H1 (cell line): ENCODE measurements around the gene PSMB9. TPM values are rescaled to one million over a fixed set of nuclear protein-coding genes. Genes with fewer than 3 reads are reported as not detected.
"Not testable (repeated sequence)": the region's sequence is repeated elsewhere in the genome, so short reads cannot be mapped to it uniquely, and the experiment has no call there.

ENCODE experiments used
- CTCF ChIA-PET: fragments of 300-600 bp; sonication (Branson Sonifier 250); formaldehyde crosslinking; loops from one replicate; lab custom pipeline; 2021; ENCODE audit not compliant: partially characterized antibody; lab: Charles Lee
- POLR2A ChIA-PET: fragments of 300-600 bp; sonication (Branson Sonifier 250); formaldehyde crosslinking; loops from one replicate; lab custom pipeline; 2021; ENCODE audit warnings: inconsistent platforms; ENCODE audit not compliant: partially characterized antibody; lab: Charles Lee
- DNase-seq, 2 experiments: peaks; one replicate each; pipeline versions ENCODE4 v3.0.0 to v3.0.0-alpha.2; 2010 to 2022; ENCODE audit warnings: low spot score in 2 of 2, low read depth in 1 of 2, mixed read lengths in 1 of 2
- FAIRE-seq: peaks from 2 replicates; lab custom pipeline; 2011; peaks lifted over from hg19 to GRCh38; lab: Jason Lieb, UNC
- H2AFZ ChIP-seq: 2 replicates; pipeline ENCODE4 v1.8.1; 2012; ENCODE audit warnings: low read length, inconsistent platforms
- H2AK5ac ChIP-seq: 2 replicates; pipeline ENCODE4 v1.6.1; 2013; ENCODE audit warnings: low read depth, low read length
- H2BK120ac ChIP-seq: replicated peaks from 2 replicates; pipeline ENCODE3; 2013; ENCODE audit warnings: low read depth, low read length, inconsistent platforms
- H2BK12ac ChIP-seq: 2 replicates; pipeline ENCODE4 v1.6.1; 2013; ENCODE audit warnings: low read depth, low read length
- H2BK15ac ChIP-seq: 2 replicates; pipeline ENCODE4 v1.6.1; 2013; ENCODE audit warnings: low read length
- H2BK20ac ChIP-seq: 2 replicates; pipeline ENCODE4 v1.6.1; 2013; ENCODE audit warnings: low read length
- H2BK5ac ChIP-seq: 2 replicates; pipeline ENCODE4 v1.6.1; 2013; ENCODE audit warnings: low read depth, low read length
- H3K14ac ChIP-seq: 2 replicates; pipeline ENCODE4 v1.6.1; 2013; ENCODE audit warnings: inconsistent platforms; ENCODE audit not compliant: insufficient read length
- H3K18ac ChIP-seq: 2 replicates; pipeline ENCODE4 v1.6.1; 2013; ENCODE audit warnings: low read length; ENCODE audit errors: extremely low read depth
- H3K23ac ChIP-seq: 2 replicates; pipeline ENCODE4 v1.6.1; 2013; ENCODE audit warnings: inconsistent platforms; ENCODE audit not compliant: insufficient read length
- H3K23me2 ChIP-seq: 2 replicates; pipeline ENCODE4 v1.6.1; 2013; ENCODE audit warnings: low read depth, low read length
- H3K27ac ChIP-seq: 2 replicates; pipeline ENCODE4 v1.6.1; 2011; ENCODE audit warnings: low read depth, low read length, inconsistent platforms
- H3K27me3 ChIP-seq, 4 experiments: replicated peaks in 1 of 4; 1 replicate in 1 of 4; 2 replicates in 3 of 4; pipeline versions ENCODE4 v1.6.1 to v1.8.1; 2011 to 2013; ENCODE audit warnings: low read length in 3 of 4, mild to moderate bottlenecking in 3 of 4, inconsistent platforms in 2 of 4, mixed read lengths in 2 of 4, moderate library complexity in 1 of 4; ENCODE audit not compliant: control insufficient read depth in 3 of 4, insufficient read depth in 3 of 4; ENCODE audit errors: extremely low read depth in 1 of 4
- H3K36me3 ChIP-seq, 4 experiments: 2 replicates each; pipeline versions ENCODE4 v1.6.1 to v1.8.1; 2011 to 2013; ENCODE audit warnings: mild to moderate bottlenecking in 4 of 4, low read length in 3 of 4, moderate library complexity in 2 of 4, control low read depth in 1 of 4, inconsistent platforms in 1 of 4; ENCODE audit not compliant: insufficient read depth in 4 of 4, control insufficient read depth in 2 of 4
- H3K4ac ChIP-seq: replicated peaks from 2 replicates; pipeline ENCODE3; 2013; ENCODE audit warnings: low read length, low read depth, mixed read lengths, inconsistent platforms; ENCODE audit not compliant: insufficient read length
- H3K4me1 ChIP-seq, 4 experiments: replicated peaks in 1 of 4; 1 replicate in 1 of 4; 2 replicates in 3 of 4; pipeline versions ENCODE4 v1.6.1 to v1.8.1; 2011 to 2013; ENCODE audit warnings: low read length in 3 of 4, inconsistent platforms in 2 of 4, mixed read lengths in 1 of 4; ENCODE audit not compliant: insufficient read depth in 4 of 4, control insufficient read depth in 3 of 4
- H3K4me2 ChIP-seq, 2 experiments: 2 replicates each; pipeline versions ENCODE4 v1.6.1 to v1.8.1; 2011 to 2013; ENCODE audit warnings: low read depth in 2 of 2, low read length in 2 of 2, control low read depth in 1 of 2, inconsistent platforms in 1 of 2, mild to moderate bottlenecking in 1 of 2; ENCODE audit not compliant: insufficient read depth in 1 of 2
- H3K4me3 ChIP-seq, 4 experiments: fragments of 200-600, 300-600 bp in 1 of 4; sonication (generic), shearing (Covaris generic), sonication (Bioruptor Twin) in 1 of 4; 2 replicates each; pipeline versions ENCODE4 v1.5.1 to v1.8.1; 2011 to 2016; ENCODE audit warnings: low read length in 4 of 4, low read depth in 3 of 4, control low read depth in 2 of 4, inconsistent platforms in 2 of 4, mild to moderate bottlenecking in 2 of 4, mixed read lengths in 1 of 4, moderate library complexity in 1 of 4; ENCODE audit not compliant: insufficient read depth in 2 of 4; ENCODE audit errors: extremely low read depth in 1 of 4
- H3K56ac ChIP-seq: replicated peaks from 2 replicates; pipeline ENCODE3; 2013; ENCODE audit warnings: low read depth, mild to moderate bottlenecking, mixed read lengths, low read length, inconsistent platforms; ENCODE audit not compliant: insufficient read length
- H3K79me1 ChIP-seq: 2 replicates; pipeline ENCODE4 v1.6.1; 2013; ENCODE audit warnings: low read depth, low read length, control low read depth
- H3K79me2 ChIP-seq, 2 experiments: 2 replicates each; pipeline versions ENCODE4 v1.6.1 to v1.8.1; 2012 to 2013; ENCODE audit warnings: low read length in 2 of 2, mild to moderate bottlenecking in 2 of 2, inconsistent platforms in 1 of 2; ENCODE audit not compliant: insufficient read depth in 2 of 2, control insufficient read depth in 1 of 2
- H3K9ac ChIP-seq, 4 experiments: replicated peaks in 1 of 4; 1 replicate in 1 of 4; 2 replicates in 3 of 4; pipeline versions ENCODE4 v1.6.1 to v1.8.1; 2011 to 2013; ENCODE audit warnings: low read depth in 3 of 4, low read length in 3 of 4, control low read depth in 2 of 4, mild to moderate bottlenecking in 2 of 4, moderate library complexity in 2 of 4, inconsistent platforms in 1 of 4; ENCODE audit errors: extremely low read depth in 1 of 4
- H3K9me3 ChIP-seq, 2 experiments: 2 replicates each; pipeline versions ENCODE4 v1.6.1 to v1.8.1; 2012 to 2013; ENCODE audit warnings: mild to moderate bottlenecking in 2 of 2, moderate library complexity in 2 of 2, control low read depth in 1 of 2, inconsistent platforms in 1 of 2, low read depth in 1 of 2, low read length in 1 of 2, mixed read lengths in 1 of 2; ENCODE audit not compliant: insufficient read depth in 2 of 2
- H4K20me1 ChIP-seq, 2 experiments: replicated peaks in 1 of 2; 2 replicates each; pipeline versions ENCODE3 to v1.8.1; 2011 to 2013; ENCODE audit warnings: inconsistent platforms in 2 of 2, low read length in 2 of 2, mild to moderate bottlenecking in 1 of 2; ENCODE audit not compliant: insufficient read depth in 2 of 2, control insufficient read depth in 1 of 2
- H4K5ac ChIP-seq: 2 replicates; pipeline ENCODE4 v1.6.1; 2013; ENCODE audit warnings: low read length, low read depth, mixed read lengths, inconsistent platforms; ENCODE audit not compliant: insufficient read length
- H4K8ac ChIP-seq: 2 replicates; pipeline ENCODE4 v1.8.0; 2013; ENCODE audit warnings: mild to moderate bottlenecking, moderate library complexity, low read length, inconsistent platforms; ENCODE audit not compliant: insufficient read depth; ENCODE audit errors: extremely low read depth
- H4K91ac ChIP-seq: replicated peaks from 2 replicates; pipeline ENCODE3; 2013; ENCODE audit warnings: low read length, mixed read lengths, inconsistent platforms; ENCODE audit not compliant: insufficient read length
- WGBS, 2 experiments: shearing (Covaris generic) in 1 of 2; methylation state at CpG; one replicate each; pipeline versions ENCODE4 v1.1.6 to v1.1.7; 2013 to 2015; ENCODE audit warnings: low lambda C conversion rate in 2 of 2, mixed read lengths in 2 of 2, inconsistent platforms in 1 of 2, low coverage in 1 of 2, missing lambda C conversion rate in 1 of 2; ENCODE audit not compliant: insufficient replicate concordance in 2 of 2, insufficient coverage in 1 of 2, insufficient read length in 1 of 2; ENCODE audit errors: extremely low coverage in 1 of 2, missing lambda C conversion rate in 1 of 2; 5-methylcytosine and 5-hydroxymethylcytosine counted together
- polyA plus RNA-seq, 7 experiments: library from polyadenylated mRNA; depleted of rRNA in 3 of 7; stranded (reverse) in 5 of 7; unstranded in 2 of 7; fragments of >200 nt in 5 of 7; fragments of 200-250 nt in 2 of 7; gene quantifications; 1 replicate in 5 of 7; 2 replicates in 1 of 7; 4 replicates in 1 of 7; pipeline versions ENCODE4 v1.2.1 to v1.2.3, GENCODE V29; 2011 to 2013; ENCODE audit warnings: missing spikeins in 2 of 7, mixed read lengths in 2 of 7
- total RNA-seq: library from RNA; stranded (reverse); fragmentation: NEBNext Ultra II Directional; extraction: Animal tissue kit (Norgen Biotek cat#: 25700); gene quantifications from 2 replicates; pipeline ENCODE4 v1.2.1, GENCODE V29; 2021

PSMB9 gene
- total and polyA plus RNA-seq, 2 of the 8 experiments (the other 6 are each of a cell fraction or from before 2014, with no cell fraction given) = 4.5 to 22.8 TPM

DNA sequence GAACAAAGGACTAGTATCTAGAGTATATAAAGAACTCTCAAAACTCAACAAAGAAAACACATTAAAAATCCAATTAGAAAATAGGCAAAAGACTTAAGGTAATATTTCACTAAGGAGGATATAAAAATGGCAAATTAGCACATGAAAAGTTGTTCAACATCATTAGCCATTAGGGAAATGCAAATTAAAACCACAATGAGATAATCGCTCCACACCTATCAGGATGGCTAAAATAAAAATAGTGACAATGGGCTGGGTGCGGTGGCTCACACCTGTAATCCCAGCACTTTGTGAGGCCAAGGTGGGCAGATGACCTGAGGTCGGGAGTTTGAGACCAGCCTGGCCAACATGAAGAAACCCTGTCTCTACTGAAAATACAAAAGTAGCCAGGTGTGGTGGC is 27.0 kb downstream of the PSMB9 start:
- not testable (repeated sequence) for H3K4me3 ChIP-seq, H3K9ac ChIP-seq, H2AFZ ChIP-seq, H3K4me2 ChIP-seq, H3K79me2 ChIP-seq, H3K14ac ChIP-seq, H2BK15ac ChIP-seq, H3K18ac ChIP-seq, H4K20me1 ChIP-seq, H2BK12ac ChIP-seq, H4K91ac ChIP-seq, H3K27ac ChIP-seq, H2AK5ac ChIP-seq, H3K23me2 ChIP-seq, H3K4ac ChIP-seq, H3K9me3 ChIP-seq, H3K79me1 ChIP-seq, H2BK20ac ChIP-seq, H3K23ac ChIP-seq, H3K4me1 ChIP-seq, H2BK5ac ChIP-seq, H4K8ac ChIP-seq, H4K5ac ChIP-seq, H3K36me3 ChIP-seq, FAIRE-seq, H3K27me3 ChIP-seq, H3K56ac ChIP-seq, DNase-seq, H2BK120ac ChIP-seq
- CTCF ChIA-PET = interaction anchor here (0.7 to 1.4 kb wide), 2 partner anchors 40 to 51 kb away, joined by 3 to 4 read pairs; no protein-coding TSS in a partner anchor
- WGBS, 2 experiments = 70% methylated on average over 3 of the region's 3 CpGs; no CpG with 5 or more reads in 1 of the 2 experiments
- POLR2A ChIA-PET = interaction anchor here (1.0 to 2.7 kb wide), 2 partner anchors 89 to 91 kb away, joined by 4 to 7 read pairs; no protein-coding TSS in a partner anchor
